CMK (cell line): ENCODE measurements around the gene ERO1B.

Source experiments
- DNase-seq: peaks from one replicate; pipeline ENCODE4 v3.0.0-alpha.2; 2010; ENCODE audit warnings: low read depth

ERO1B gene

GRCh38 chr1:236297161-236297560 lies 15.4 kb upstream of the ERO1B start:
- no peak for DNase-seq

GRCh38 chr1:236292425-236292824 lies 10.7 kb upstream of the ERO1B start:
- no peak for DNase-seq

GRCh38 chr1:236289492-236290131 lies 7.9 kb upstream of the ERO1B start:
- no peak for DNase-seq

- DNase-seq = no peak
Observed at GRCh38 chr1:236288620-236288976, 6.8 kb upstream of the ERO1B start.

- no peak for DNase-seq
Observed at GRCh38 chr1:236287757-236288619, 6.2 kb upstream of the ERO1B start.

- no peak for DNase-seq
Observed at GRCh38 chr1:236287356-236287755, 5.6 kb upstream of the ERO1B start.

GRCh38 chr1:236284291-236284721 lies 2.5 kb upstream of the ERO1B start:
- DNase-seq = peak; percentile 60

GRCh38 chr1:236282719-236283118 lies 961 bp upstream of the ERO1B start:
- no peak for DNase-seq

- DNase-seq = no peak
Observed at GRCh38 chr1:236282425-236282716, 613 bp upstream of the ERO1B start.

GRCh38 chr1:236281198-236281653 lies 532 bp downstream of the ERO1B start:
- DNase-seq = no peak

GRCh38 chr1:236280438-236281197 lies 1.1 kb downstream of the ERO1B start:
- no peak for DNase-seq

- no peak for DNase-seq
Observed at GRCh38 chr1:236275586-236275985, 6.2 kb downstream of the ERO1B start.

GRCh38 chr1:236275061-236275460 lies 6.7 kb downstream of the ERO1B start:
- no peak for DNase-seq

GRCh38 chr1:236273358-236273757 lies 8.4 kb downstream of the ERO1B start:
- DNase-seq = no peak

- no peak for DNase-seq
Observed at GRCh38 chr1:236269439-236269838, 12.3 kb downstream of the ERO1B start.

GRCh38 chr1:236261898-236262297 lies 19.9 kb downstream of the ERO1B start:
- DNase-seq = no peak

GRCh38 chr1:236261033-236261432 lies 20.7 kb downstream of the ERO1B start:
- no peak for DNase-seq

GRCh38 chr1:236259043-236259442 lies 22.7 kb downstream of the ERO1B start:
- DNase-seq = no peak

GRCh38 chr1:236258114-236258622 lies 23.6 kb downstream of the ERO1B start:
- DNase-seq = no peak

- DNase-seq = no peak
Observed at GRCh38 chr1:236257216-236257615, 24.5 kb downstream of the ERO1B start.

GRCh38 chr1:236253918-236254637 lies 27.7 kb downstream of the ERO1B start:
- peak; percentile 30 for DNase-seq

GRCh38 chr1:236253119-236253518 lies 28.6 kb downstream of the ERO1B start:
- DNase-seq = no peak
